Suppressor macrophage treated with lipopolysaccharide for 1 hour (primary cell): Measurements from ENCODE around the gene NKX6-2.
"Not testable (repeated sequence)": the region's sequence is repeated elsewhere in the genome, so short reads cannot be mapped to it uniquely, and the experiment has no call there.

Experiments used
- DNase-seq, 3 donors: peaks; one replicate each; pipeline ENCODE4 v3.0.0-alpha.2; 2020 to 2022

NKX6-2 gene

GRCh38 chr10:132812520-132812919, 26.6 kb upstream of the NKX6-2 start:
- no peak for DNase-seq

DNA sequence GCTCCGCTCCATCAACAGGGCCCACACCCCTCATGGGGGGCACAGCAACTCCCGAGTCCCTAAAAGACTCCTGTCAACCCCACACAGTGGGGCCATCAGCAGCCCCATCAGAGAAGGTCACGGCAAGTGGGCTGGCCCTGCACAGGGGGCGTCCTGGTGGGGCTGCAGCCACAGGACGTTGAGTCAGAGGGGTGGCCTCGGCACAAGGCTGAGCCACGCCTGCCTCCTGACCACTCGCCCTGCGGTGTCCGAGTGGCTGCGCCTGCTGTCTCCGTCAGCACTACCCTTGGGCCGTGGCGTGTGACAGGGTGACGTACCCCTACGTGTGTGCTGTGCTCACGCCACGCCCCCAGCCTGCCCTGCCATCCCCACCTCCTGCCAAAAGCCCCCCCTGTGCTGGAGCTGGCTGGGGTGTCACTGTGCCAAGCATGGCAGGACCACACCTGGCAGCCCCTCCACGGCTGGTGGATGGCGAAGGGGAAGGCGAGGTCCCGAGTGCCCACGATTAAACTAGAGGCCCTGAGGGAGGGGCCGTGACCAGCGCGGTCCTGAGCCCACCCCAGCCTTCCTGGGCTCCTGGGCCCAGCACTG, 26.0 kb upstream of the NKX6-2 start:
- DNase-seq, result no peak

DNA sequence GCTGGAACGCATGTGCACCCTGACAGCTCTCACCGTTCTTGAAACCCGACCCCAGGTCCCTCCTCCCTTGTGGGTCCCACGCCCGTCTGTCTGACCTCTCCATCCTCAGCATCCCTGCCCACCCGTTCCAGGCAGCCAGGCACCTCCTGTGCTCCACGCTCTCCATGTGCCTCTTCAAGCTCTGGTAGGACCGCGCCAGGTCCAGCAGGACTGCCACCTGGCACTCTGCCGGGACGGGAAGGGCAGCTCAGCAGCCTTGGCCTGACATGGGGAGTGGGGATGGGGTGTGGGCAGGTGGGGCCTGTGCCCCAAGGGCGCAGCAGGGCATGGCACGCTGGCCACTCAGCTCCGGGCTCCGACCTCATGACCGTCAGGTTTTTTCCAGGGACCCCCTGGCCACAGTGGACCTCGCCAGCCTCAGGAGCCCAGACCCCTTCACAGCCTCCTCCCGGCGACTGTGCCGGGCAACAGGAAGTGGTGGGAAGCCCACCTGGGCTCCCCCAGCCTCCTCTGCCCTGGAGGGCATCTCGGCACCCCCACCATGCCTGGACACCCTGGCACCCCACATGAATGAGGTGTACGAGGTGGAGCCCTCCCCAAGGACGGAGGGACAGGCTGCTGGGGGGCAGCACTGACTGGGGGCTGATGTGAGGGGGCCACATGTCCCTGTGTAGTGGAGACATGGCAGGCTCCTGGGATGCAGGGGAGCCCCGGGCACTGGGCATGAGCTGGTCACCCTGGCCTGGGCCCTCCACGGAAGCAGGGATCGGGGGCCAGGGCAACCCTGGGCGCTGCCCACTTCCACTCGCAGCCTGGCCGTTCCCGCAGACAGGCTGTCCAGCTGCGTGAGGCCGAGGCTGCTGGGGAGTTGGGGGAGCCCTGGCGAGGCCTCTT, 25.1 kb upstream of the NKX6-2 start:
- DNase-seq, result no peak

- DNase-seq, result no peak
Observed at GRCh38 chr10:132810141-132810806, 24.3 kb upstream of the NKX6-2 start.

GRCh38 chr10:132809232-132810140, 23.5 kb upstream of the NKX6-2 start:
- no peak for DNase-seq

GRCh38 chr10:132808383-132809231, 22.7 kb upstream of the NKX6-2 start:
- DNase-seq, result no peak

- no peak for DNase-seq
Observed at GRCh38 chr10:132807621-132808049, 21.7 kb upstream of the NKX6-2 start.

- no peak for DNase-seq
Observed at GRCh38 chr10:132806561-132807003, 20.6 kb upstream of the NKX6-2 start.

- DNase-seq, result no peak
Observed at GRCh38 chr10:132806110-132806509, 20.2 kb upstream of the NKX6-2 start.

- no peak for DNase-seq
Observed at GRCh38 chr10:132805599-132805998, 19.7 kb upstream of the NKX6-2 start.

DNA sequence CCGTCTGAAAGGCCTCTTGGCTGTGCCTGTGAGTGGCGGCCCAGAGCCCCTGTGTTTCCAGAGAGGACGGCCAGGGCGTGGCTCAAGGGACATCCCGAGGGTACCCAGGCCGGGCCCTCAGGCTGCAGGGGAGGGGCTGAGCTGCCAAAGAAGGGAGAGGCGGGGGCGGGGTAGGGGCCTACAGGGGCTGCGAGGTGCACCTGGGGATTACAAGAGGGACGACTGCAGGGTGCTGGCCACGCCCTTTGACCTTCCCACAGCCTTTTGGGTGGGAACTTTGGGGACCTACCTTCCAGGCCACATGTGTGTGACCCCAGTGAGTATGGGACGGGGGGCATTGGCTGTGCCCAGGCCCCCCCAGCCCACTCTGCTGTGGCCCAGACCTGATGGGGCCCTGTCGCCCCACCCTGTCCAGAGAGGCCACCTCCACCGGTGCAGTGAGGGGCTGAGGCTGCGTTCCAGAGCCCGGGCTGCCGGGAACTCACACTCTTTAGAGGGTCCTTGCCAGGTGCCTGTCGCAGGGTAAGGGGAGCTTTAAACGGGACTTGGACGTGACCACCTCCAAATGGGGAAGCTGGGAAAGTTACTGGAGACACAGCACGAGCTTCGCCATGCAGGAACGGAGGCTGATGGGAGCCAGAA, 19.0 kb upstream of the NKX6-2 start:
- no peak for DNase-seq

- no peak for DNase-seq
Observed at GRCh38 chr10:132804287-132804686, 18.3 kb upstream of the NKX6-2 start.

- DNase-seq, result no peak
Observed at GRCh38 chr10:132803416-132804210, 17.7 kb upstream of the NKX6-2 start.

DNA sequence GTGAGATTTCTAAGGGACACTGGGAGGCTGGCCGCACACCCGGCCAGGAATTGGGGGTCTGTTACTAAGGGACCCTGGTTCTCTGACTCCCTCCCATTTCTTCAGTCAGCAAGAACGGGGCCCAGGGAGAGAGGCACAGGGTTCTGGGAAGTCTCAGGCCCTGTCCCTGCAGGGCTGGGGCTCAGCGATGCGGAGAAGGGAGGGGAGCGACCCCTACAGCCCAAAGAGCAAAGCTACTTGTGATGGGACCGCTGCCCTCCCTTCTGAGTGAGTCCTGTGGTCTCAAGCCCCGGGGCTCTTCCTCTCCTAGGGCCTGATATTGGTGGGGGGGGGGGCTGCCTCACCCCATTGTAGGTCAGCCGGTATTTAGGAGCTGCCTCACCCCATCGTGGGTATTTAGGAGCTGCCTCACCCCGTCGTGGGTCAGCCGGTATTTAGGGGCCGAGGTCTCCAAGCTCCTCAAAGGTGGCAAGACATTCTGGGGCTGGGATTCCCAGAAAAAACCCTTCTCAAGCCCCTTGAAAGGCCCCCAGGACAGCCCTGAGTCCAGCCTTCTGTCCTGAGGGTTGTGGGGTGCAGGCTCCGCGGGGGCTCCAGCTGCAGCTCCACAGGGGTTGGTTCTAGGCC, 16.9 kb upstream of the NKX6-2 start:
- no peak for DNase-seq

DNA sequence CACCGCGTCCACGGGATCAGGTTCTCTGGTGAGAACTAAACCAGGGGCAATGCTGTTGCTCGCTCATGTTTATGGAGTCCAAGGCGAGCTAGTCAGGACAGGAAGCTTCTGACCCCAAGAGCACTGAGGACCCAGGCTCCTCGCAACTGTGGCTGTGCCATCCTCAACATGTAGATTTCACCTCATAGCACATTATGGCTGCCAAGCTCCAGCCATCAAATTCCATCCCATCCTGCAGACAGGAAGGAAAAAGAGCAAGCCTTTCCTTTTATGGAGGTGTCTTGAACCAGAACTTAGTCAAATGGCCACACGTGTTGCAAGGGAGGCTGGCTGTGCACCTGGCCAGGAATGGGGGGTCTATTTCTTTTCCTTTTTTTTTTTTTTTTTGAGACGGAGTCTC, 16.1 kb upstream of the NKX6-2 start:
- DNase-seq, result no peak

DNA sequence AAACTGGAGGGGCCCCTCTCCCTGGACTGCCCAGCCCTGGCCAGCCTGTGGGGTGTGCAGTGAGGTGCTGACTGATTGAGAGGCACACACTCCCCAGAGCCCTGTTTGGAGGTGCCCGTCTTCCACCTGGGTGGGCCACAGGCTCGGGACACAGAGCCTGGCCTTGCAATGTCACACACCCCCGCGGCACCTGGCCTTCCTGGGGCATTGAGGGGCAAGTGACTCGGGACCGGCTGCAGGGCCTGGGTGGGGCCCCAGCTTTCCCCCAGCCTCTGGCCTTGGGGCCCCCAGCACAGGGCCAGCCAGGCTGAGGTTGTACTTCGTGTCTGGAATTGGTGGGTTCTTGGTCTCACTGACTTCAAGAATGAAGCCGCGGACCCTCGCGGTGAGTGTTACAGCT, 13.9 kb upstream of the NKX6-2 start:
- no peak for DNase-seq

DNA sequence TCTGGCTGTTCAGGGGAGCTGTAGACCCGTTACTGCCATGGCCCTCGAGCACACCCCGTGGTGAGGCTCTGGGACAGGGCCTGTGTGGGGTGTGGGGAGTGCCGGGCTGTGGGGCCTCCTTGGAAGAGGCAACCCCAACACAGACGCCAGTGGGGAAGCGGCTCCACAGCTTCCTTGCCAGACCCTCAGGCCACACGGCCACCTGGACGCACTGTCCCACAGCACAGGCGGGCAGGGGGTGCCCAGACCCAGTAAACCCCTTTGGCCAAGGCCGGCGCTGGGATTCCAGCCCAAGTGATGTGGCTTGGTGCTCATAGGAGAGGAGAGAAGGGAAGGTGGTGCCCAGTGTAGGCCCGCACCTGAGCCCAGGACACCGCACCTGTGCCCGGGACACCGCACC, 12.9 kb upstream of the NKX6-2 start:
- DNase-seq, result no peak

- no peak for DNase-seq
Observed at GRCh38 chr10:132798403-132798802, 12.5 kb upstream of the NKX6-2 start.

- DNase-seq, result not testable (repeated sequence)
Observed at GRCh38 chr10:132797986-132798385, 12.0 kb upstream of the NKX6-2 start.

GRCh38 chr10:132796846-132797245, 10.9 kb upstream of the NKX6-2 start:
- no peak for DNase-seq
